Left ventricle myocardium inferior (tissue), 1 donor: ENCODE measurements around the gene CD164. TPM values are rescaled to one million over a fixed set of nuclear protein-coding genes. Genes with fewer than 3 reads are reported as not detected.

Experiments
- DNase-seq: peaks from one replicate; pipeline ENCODE4 v3.0.0-alpha.2; 2020
- H3K27ac ChIP-seq: fragments of 200-600 bp; replicated peaks from 2 replicates; pipeline ENCODE4 v1.8.0; 2021
- H3K27me3 ChIP-seq: fragments of 200-600 bp; 2 replicates; pipeline ENCODE4 v1.8.0; 2021; ENCODE audit warnings: low read depth
- H3K36me3 ChIP-seq: fragments of 200-600 bp; 2 replicates; pipeline ENCODE4 v1.8.0; 2021
- H3K4me1 ChIP-seq: fragments of 200-600 bp; 2 replicates; pipeline ENCODE4 v1.8.0; 2021
- H3K4me3 ChIP-seq: fragments of 200-600 bp; 2 replicates; pipeline ENCODE4 v1.8.0; 2021; ENCODE audit warnings: mild to moderate bottlenecking, moderate library complexity
- H3K9me3 ChIP-seq: fragments of 200-600 bp; replicated peaks from 2 replicates; pipeline ENCODE4 v1.8.0; 2021
- CTCF ChIP-seq: fragments of 200-600 bp; IDR thresholded peaks from 2 replicates; pipeline ENCODE4 v1.8.0; 2021; ENCODE audit warnings: antibody characterized with exemption, mild to moderate bottlenecking, borderline replicate concordance
- intact Hi-C: fragments of 100-400 bp; cut with micrococcal nuclease; formaldehyde crosslinking; loops from one replicate; pipeline ENCODE4 v1.11.0; 2022
- total RNA-seq: library from RNA; stranded (reverse); fragmentation: NEBNext Ultra II Directional; extraction: Animal tissue kit (Norgen Biotek cat#: 25700); gene quantifications from one replicate; pipeline ENCODE4 v1.2.1, GENCODE V29; 2021
- donor health status: DM: no; HTN: yes; CAD: no; lungs with severe emphysema.

Gene CD164
- total RNA-seq, 1 donor from 2014 or later = 93.3 TPM

GRCh38 chr6:109332748-109333147 is 49.5 kb downstream of the CD164 start:
- Histone ChIP-seq H3K4me1 (peaks cover 10% of the 10 kb centered on the region), H3K4me3 (no peak overlapping the region), H3K27me3 (no peaks in the 10 kb centered on the region), H3K9me3 (no peaks in the 10 kb centered on the region), H3K36me3 (no peaks in the 10 kb centered on the region), H3K27ac (no peak overlapping the region)
- no peak for TF ChIP-seq CTCF
- no peak for DNase-seq
- intact Hi-C loops = no loop called here

- no peak for TF ChIP-seq CTCF
- H3K4me1 ChIP-seq = peaks cover under 1% of the 10 kb centered on the region
- intact Hi-C loops = no loop called here
- no peaks in the 10 kb centered on the region for H3K27me3 ChIP-seq
- DNase-seq = no peak
- H3K36me3 ChIP-seq = no peaks in the 10 kb centered on the region
- no peak overlapping the region for H3K4me3 ChIP-seq
- no peaks in the 10 kb centered on the region for H3K9me3 ChIP-seq
- no peak overlapping the region for H3K27ac ChIP-seq
These were observed 51.2 kb downstream of the CD164 start for GRCh38 chr6:109331081-109331480.

- Histone ChIP-seq H3K27me3 (no peaks in the 10 kb centered on the region), H3K36me3 (no peaks in the 10 kb centered on the region), H3K27ac (no peak overlapping the region), H3K9me3 (no peaks in the 10 kb centered on the region), H3K4me1 (no peaks in the 10 kb centered on the region), H3K4me3 (no peak overlapping the region)
- DNase-seq = no peak
- no peak for TF ChIP-seq CTCF
- intact Hi-C loops = no loop called here
These were observed 52.0 kb downstream of the CD164 start for GRCh38 chr6:109330263-109330662.

GRCh38 chr6:109328629-109329028 is 53.6 kb downstream of the CD164 start:
- no peak for DNase-seq
- no peaks in the 10 kb centered on the region for H3K27me3 ChIP-seq
- no peaks in the 10 kb centered on the region for H3K9me3 ChIP-seq
- no peak overlapping the region for H3K4me3 ChIP-seq
- H3K36me3 ChIP-seq = no peaks in the 10 kb centered on the region
- H3K27ac ChIP-seq = no peak overlapping the region
- intact Hi-C loops = no loop called here
- no peak for TF ChIP-seq CTCF
- H3K4me1 ChIP-seq = no peaks in the 10 kb centered on the region

GRCh38 chr6:109327959-109328358 is 54.3 kb downstream of the CD164 start:
- intact Hi-C loops = no loop called here

More at GRCh38 chr6:109327959-109328358, 54.3 kb downstream of the CD164 start:
- Histone ChIP-seq H3K9me3 (no peaks in the 10 kb centered on the region), H3K27me3 (no peaks in the 10 kb centered on the region), H3K27ac (no peak overlapping the region), H3K36me3 (no peaks in the 10 kb centered on the region), H3K4me1 (no peaks in the 10 kb centered on the region), H3K4me3 (no peak overlapping the region)
- no peak for TF ChIP-seq CTCF
- DNase-seq = no peak
